ENCODE data around the gene KCNIP1.

KCNIP1 gene

DNA sequence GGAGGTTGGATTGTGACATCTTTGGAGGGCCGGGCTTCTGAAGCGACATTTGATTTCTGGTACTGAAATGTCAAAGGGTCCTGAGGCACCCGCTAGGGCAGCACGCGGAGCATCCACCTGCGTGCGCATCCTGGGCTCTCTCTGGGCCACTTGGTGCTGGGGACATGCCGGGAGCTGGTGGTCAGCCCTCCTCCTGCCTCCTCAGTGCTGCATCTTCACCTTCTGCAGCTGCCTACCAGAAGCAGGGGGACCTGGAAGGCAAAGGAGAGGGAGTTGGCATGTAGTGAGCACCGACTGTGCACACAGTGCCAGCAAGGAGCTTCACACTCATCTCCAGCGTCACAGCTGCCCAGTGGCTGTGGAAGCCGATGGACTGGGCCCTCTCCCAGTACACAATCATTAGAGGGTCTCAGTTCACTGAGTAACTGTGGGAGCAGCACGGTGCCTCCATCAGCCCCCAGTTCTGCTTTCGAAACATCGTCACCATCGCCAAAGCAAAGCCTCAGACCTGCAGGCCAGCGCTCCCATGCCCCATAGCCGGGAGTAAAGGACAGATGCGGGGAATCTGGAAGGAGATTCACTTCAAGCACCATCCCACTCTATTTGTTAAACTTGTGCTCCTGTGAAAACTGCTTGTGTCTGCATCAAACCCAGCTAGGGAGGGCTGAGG lies 138.4 kb downstream of the KCNIP1 start:
- DNase-seq (ENCODE audit: low read depth): no peak

DNA sequence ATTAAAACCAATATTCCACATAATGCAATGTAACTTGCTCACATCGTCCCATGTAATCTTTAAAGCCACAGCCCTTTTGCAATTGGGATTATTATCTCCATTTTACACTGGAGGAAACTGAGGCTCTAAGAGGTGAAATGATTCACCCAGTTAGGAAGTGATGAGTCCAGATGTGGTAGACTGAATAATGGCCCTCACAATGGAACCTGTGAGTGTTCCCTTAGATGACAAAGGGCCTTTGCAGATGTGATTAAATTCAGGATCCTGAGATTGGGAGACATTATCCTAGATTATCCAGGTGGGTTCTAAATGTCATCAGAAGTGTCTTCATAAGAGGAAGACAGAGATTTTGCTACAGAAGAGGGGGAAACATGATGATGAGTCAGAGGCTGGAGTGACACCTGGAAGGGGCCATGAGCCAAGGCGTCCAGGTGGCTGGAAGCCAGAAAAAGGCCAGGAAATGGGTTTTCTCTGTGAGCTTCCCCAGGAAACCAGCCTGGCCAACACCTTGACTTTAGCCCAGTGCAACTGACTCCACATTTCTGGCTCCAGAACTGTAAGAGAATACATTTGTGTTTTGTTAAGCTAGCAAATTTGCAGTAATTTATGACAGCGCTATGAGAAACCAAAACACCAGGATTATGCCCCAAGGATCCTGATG lies 139.1 kb downstream of the KCNIP1 start:
- DNase-seq (ENCODE audit: low read depth): no peak

DNA sequence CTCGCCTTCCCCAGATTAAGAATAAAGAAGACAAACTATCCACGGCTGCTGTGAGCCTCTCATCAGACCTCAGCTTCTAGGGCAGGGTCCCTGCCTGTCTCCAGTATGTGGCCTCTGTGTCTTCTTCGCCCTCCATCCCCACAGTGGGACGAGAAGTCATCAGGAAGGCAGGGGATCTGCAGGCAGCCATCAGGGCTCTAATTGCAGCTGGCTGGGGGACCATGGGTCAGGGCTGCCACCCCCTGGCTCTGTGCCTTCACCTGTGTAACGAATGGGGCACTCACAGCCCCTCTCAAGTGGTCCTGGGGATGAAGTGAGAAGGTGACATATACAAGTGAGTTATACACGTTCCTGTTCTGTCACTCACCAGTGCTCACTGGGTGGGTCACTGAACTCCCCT lies 139.8 kb downstream of the KCNIP1 start:
- DNase-seq (ENCODE audit: low read depth): no peak

DNA sequence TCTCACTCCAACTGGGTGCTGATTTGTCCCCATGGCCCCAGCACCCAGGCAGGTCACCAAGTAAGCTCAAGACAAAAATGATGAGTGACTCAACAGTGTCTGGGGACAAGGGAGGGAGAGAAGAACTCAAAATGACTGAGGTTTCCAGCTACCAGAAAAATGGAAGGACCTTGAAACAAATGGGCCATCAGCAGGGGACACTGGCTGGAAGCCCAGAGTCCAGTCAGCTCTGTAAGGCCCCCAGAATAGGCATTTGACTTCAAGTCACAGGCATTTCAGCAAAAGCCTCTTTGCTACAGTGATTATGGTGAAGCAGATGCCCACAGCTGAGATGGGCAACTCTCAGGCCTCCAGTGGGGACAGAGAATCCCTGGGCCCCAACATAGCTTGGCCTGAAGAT lies 140.7 kb downstream of the KCNIP1 start:
- DNase-seq (ENCODE audit: low read depth): no peak

DNA sequence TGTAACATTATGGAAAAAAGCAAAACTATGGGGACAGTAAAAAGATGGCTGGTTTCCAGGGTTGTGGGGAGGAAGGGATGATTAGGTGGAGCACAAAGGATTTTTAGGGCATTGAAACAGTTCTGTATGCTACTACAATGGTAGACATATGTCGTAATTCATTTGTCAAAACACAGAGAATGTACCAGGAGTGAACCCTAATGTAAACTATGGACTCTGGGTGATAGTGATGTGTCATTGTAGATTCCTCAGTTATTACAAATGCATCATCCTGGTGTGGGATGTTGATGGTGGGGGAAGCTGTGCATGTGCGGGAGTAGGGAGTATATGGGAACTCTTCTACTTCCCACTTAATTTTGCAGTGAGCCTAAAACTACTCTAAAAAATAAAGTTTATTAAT lies 144.7 kb downstream of the KCNIP1 start:
- no peak for DNase-seq (ENCODE audit: low read depth)

DNA sequence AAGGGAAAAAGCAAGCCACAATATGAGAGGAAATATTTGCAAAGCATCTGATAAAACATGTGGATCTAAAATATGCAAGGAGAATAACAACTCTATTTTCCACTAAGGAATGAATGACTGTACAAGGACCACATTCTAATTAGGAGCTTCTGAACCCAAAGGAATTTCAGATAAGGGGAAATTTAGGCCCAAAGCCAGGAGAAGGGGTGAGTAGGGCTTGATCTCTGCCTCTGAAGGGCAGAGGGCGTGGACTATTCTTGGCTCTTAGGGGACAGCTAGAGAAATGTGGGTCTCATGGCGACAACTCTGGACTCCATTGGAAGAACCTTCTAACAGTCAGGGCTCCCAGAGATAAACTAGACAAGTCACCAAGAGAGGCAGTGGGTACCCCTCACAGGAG lies 147.0 kb downstream of the KCNIP1 start:
- DNase-seq (ENCODE audit: low read depth): no peak

DNA sequence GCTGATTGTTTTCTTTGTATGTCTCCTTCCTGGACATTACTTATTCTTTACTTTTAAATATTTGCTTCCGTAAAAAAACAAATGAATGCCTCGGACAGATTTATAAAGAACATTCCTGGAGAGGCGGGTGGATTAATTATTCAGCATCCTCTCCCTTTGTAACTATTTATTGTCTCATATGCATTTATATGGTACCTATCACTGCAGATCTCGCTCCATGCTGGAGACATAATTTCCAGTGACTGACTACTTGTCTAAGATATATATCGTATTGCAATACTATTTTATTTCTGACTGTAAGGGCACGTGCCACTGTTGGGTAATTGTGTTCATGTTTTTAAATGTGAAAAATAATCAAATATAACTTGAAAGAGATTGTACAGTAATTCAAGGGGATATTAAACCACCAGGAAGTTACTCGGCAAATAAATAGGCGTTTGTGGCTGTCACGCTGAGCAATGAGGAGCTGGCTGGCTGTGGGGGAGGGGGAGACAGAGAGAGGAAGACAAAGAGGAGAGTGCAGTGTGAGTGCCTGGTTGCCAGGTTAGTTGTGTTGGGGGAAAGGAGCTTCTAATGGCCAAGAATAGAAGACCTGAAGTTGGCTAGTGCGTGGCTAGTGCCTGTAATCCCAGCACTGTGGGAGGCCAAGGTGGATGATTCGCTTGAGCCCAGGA lies 147.9 kb downstream of the KCNIP1 start:
- no peak for DNase-seq (ENCODE audit: low read depth)

DNA sequence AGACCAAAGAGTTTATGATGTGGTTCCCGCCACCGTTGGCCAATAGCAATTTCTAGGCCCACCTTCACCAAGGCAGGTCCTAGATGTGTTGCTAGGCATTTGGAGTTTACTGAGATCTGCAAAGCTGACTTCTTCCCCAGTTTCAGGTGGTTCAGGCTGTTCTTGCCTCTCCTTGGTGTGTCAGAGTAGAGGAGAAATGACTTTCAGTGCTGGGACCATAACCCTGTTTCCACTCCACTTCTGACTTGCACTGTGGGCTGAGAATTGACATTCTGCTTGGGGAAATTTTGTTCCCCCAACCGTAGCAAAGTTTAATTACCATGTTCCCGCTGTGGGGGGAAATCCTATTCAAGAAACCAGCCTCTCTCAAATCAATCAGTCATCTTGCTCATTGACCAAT lies 151.7 kb downstream of the KCNIP1 start:
- no peak for DNase-seq (ENCODE audit: low read depth)

DNA sequence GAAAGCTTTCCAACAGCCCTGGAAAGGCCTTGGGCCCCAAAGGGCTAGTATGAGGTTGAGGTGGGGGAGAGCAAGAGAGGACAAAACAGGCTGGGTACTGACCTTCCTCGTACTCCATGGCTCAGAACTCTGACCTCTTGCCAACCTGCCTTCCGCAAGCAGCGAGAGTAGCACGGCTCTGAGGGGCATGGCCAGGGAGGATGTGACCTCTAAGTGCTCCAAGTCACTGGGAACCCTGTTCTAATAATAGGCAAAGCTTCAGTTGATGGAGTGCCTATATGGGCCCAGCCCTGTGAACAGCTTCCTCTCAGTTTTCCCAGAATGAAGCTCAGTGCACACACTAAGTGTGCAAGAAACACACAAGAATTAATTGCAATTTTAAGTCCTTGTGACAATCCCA lies 152.1 kb downstream of the KCNIP1 start:
- no peak for DNase-seq (ENCODE audit: low read depth)

DNA sequence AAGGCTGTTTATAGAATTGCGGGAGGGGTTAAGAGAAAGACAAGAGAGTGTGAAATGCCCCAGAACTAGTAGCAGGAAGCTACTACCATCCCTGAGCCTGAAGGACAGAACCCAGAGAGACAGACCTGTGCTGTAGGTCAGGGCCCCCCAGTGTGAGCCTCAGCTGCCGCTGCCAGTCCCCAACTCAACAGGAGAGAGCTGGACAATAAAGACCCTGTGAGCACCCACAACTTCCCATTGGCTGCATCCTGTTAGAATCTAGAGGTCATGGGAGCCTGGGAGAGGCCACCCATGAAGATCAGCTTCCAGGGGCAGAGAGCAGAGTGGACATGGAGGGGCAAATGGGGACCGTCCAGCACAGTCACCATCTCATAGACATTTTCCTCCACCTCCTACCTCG lies 152.5 kb downstream of the KCNIP1 start:
- no peak for DNase-seq (ENCODE audit: low read depth)

DNA sequence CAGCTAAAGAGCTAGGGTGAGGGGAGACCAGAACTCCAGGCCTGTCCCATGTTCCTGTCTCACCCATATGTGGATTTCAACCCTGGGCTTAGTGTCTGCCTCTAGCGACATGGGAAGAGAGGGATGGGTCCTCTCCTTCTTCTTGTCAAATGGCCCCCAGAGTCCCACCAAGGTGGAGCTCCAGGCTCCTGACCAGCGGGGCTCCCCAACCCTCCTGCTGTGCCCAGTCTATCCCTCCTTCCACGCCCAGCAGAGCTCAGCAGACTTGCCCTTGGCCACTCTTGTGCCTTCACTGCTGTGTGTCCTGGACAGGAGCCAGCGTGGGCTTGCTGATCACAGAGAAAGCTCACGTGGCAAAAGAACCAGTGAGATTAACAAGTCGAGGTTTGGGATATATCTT lies 156.7 kb downstream of the KCNIP1 start:
- DNase-seq (ENCODE audit: low read depth): no peak

DNA sequence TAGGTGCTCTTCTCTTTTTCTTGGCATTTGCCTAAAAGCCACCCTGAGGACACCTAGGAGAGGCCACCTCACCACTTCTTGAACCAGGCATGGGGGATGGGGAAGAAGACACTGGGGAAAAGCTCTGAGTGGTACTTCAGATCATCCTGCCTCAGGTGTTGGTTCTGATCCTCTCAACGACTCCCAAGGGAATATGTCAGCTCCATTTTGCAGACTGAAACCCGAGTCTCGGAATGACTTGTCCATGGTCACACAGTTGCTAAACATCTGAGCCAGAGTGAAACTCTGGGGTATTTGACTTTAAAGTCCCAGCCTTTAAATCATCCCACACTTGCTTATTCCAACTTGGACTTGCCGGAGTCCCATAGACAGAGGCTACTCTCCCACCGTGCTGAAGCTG lies 159.1 kb downstream of the KCNIP1 start:
- no peak for DNase-seq (ENCODE audit: low read depth)

DNA sequence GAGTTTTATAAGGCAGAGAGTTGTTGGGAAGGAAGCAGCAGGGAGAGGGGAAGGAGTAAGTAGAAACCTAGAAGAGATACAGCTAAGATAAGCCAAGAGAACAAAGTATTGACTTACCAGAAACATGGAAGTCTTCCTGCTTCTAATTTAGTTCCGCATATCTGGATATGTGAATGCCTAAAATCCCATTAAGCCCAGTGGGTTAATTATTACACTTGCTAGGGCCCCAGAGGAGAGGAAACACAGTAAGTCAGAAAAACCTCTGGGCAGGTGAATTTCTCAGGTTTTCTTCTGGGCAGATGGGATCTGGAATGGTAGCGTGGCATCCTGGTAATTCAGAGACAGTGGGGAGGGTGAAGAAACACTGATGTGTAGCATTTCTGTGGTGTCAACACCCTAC lies 175.0 kb downstream of the KCNIP1 start:
- no peak for DNase-seq (ENCODE audit: low read depth)

DNA sequence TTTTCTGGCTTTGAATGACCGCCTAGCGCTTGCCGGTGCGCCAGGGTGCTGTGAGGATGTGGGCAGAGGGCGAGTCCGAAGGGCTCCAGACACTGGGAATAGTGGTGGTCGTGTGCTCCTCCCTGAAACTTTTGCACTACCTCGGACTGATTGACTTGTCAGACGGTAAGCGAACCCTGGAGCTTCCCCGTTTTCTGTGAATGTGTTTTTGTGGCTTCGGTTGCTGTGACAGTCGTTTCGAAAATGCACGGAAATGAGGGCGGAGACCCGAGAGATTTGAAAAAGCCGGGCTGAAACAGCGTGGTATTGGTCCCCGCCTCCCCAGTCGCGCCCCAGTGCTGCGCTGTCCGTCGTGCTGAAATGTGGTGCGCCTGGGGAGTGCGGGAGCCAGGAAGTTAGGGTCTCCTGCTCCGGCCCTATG lies 177.2 kb downstream of the KCNIP1 start:
- no peak for DNase-seq (ENCODE audit: low read depth)

DNA sequence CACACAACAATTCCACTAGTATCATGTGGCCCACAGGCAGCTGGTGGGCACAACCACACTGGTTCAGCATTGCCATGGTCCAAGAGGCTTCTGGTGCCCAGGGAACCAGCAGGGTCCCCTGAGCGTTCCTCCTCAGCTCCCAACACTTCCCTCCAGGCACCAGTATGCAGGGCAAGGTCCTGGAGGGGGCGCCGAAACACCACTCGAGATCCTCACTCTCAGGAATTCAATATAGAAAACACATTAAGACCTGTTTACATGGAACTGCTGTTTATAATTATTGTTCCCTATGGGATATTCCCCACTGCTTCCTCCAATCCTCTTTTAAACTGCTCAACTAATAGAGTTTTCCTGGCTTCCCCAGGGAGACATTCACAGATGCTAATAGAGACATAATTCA lies 187.8 kb downstream of the KCNIP1 start:
- DNase-seq (ENCODE audit: low read depth): no peak

DNA sequence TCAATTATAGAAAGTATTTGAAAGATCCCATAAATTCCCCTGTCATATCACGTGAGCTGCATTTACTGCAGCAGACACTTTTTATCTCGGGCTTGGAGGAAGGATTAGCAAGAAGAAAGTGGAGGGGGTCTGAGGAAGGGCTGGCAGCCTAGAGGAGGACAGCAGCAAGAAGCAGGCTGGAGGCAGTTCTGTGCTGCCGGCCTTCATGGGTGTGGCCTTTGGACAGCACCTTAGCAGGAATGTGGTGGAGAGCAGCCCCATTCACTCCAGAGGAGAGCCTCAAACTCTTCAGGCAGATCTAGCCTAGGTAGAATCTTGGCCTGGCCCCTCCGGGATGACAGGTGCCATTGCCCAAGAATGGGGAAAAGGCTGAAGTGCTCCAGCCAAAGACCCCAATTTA lies 189.9 kb downstream of the KCNIP1 start:
- no peak for DNase-seq (ENCODE audit: low read depth)

DNA sequence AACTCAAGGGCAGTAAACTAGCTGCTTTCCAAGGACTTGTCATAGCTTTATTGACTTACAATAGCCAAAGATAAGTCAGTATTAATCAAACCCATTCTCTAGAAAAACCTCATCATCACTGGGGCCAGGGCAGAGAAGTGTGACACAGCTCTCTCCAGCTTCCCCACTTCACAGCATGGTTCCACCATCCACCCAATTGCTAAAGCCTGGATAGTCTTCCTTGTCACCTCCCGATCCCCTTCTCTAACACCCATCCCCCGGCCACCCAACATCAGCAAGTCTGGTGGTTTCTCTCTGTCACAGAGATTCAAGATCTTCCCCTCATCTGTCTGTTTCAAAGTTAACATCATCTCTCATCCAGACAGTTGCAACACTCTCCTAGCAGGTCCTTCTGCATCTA lies 191.1 kb downstream of the KCNIP1 start:
- no peak for DNase-seq (ENCODE audit: low read depth)

DNA sequence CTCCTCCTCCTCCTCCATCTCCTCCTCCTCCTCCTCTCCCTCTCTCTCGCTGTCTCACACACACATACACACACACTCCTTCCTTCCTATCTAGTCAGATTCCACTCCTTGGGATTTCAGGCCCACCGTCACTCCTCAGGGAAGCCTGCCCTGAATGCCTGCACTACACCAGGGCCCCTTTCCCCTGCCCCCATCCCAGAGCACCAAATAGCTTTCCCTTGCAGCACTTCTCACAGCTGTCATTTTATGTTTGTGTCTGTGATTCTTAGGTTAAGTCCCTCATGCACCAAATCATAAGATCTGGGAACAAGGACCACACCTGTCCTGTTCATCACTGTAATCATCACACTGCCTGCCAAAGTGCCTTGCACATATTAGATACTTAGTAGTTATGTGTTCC lies 193.2 kb downstream of the KCNIP1 start:
- no peak for DNase-seq (ENCODE audit: low read depth)

DNA sequence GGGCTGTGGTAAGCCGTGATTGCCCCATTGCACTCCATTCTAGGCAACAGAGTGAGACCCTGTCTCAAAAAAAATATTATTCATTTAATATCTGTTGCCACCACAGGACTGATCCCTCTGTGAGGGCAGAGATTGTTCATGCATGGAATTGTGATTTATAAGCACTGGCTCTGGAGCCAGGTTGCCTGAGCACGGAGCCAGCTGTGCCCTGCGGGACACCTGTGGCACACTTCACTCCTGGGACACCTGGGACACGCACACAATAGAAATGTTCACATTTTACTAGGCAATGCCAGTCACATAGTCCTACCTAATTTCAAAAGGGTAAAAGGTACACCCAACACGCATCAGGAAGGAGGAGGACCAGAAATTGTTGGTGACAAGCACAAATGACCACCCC lies 196.7 kb downstream of the KCNIP1 start:
- DNase-seq (ENCODE audit: low read depth): no peak

DNA sequence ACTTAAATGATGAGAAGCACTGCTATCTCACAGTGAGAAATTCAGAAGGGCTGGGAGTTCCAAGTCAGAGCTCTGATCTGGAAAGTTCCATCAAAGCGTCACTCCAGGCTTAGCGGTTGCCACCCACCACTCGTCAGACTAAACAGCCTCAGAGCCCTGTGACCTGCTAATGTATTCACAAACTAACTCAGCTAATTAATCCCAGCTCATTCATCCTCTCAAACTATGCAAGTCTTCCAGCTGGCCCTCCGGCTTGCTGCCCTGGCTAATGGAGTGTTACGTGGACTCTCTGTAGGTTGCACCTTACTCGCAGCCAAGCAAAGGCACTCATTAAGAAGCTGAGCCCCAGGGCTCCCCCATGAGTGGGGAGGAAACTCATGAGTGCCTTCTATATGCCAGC lies 197.5 kb downstream of the KCNIP1 start:
- DNase-seq (ENCODE audit: low read depth): no peak

DNA sequence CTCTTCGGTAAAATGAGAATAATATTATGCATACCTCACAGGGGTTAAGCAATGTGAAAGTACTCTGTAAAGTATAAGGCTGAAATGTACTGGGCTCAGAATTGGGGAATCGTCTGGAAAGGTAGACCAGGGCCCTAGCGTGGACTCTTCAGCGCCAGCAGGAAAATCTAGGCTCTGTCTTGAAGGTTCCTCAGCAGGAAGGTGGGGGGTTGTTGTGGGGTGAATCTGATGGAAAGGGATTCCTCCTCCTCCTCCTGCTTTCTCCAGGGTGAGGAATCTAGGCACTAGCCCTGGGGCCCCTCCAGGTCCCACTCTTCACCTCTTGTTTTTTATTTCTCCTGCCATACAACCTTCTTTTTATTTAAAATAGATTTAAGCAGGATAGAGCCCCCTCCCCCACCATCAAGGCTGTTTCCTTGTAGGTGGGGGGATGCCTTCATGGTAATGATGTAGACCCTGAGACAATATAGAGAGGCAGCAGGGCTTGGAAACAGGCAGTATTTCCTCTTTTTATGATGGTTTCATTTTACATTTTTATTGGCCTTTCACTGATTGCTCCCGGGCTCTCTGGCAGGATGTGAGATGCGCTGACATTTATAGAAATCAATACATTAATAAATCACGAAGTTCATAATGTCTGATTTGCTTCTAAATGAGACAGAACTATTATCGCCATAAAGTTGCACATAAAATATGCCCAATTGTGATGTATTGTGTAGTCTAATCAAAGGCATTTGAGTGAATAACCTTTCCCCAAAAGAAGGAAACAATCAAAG lies 200.8 kb downstream of the KCNIP1 start:
- no peak for DNase-seq (ENCODE audit: low read depth)

DNA sequence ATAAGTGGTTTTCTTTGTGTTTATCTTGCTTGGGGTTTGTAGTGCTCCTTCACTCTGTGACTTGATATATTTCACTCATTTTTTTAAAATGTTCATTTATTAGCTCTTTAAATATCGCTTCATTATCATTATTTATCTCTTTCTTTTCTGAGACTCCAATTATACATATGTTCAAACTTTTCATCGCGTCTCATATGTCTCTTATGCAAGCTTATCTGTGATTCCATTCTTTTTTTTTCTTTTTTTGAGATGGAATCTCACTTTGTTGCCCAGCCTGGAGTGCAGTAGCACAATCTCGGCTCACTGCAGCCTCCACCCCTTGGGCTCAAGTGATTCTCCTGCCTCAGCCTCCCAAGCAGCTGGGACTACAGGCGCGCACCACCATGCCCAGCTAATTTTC lies 205.8 kb downstream of the KCNIP1 start:
- DNase-seq (ENCODE audit: low read depth): no peak

DNA sequence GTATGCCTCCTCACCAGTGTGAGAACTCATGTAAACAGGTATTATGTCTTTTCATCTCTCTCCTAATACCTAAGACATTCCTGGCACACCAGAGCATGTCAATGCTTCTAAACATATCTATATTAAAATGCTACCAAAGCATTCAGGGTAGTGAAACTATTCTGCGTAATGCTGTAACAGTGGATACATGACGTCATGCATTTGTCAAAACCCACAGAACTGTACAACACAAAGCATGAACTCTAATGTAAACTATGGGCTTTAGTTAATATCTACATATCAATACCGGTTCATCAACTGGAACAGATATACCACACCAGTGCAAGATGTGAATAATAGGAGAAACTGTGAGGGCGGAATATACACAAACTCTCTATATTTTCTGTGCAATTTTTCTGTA lies 207.5 kb downstream of the KCNIP1 start:
- no peak for DNase-seq (ENCODE audit: low read depth)
